HL-60 (cell line): ENCODE measurements around the gene TBC1D20.

Source experiments
- DNase-seq, 2 experiments: peaks; one replicate each; pipeline ENCODE4 v3.0.0-alpha.2; 2010 to 2020; ENCODE audit warnings: low read depth in 1 of 2, low spot score in 1 of 2
- H3K27ac ChIP-seq: fragments of 250-450 bp; sonication (Bioruptor Pico); replicated peaks from 2 replicates; pipeline ENCODE4 v1.5.1; 2020; ENCODE audit warnings: mild to moderate bottlenecking, moderate library complexity
- H3K27me3 ChIP-seq: fragments of 250-450 bp; sonication (Bioruptor Pico); 2 replicates; pipeline ENCODE4 v1.5.1; 2021; ENCODE audit warnings: mild to moderate bottlenecking, moderate library complexity; ENCODE audit not compliant: insufficient read depth, poor library complexity, severe bottlenecking
- H3K4me3 ChIP-seq: replicated peaks from 2 replicates; pipeline ENCODE4 v1.5.1; 2011; ENCODE audit warnings: mild to moderate bottlenecking, control low read depth, low read length; ENCODE audit not compliant: insufficient read depth
- CTCF ChIP-seq: IDR thresholded peaks from one replicate; pipeline ENCODE4 v1.5.1; 2011; ENCODE audit warnings: low read length, control low read depth, inconsistent platforms; ENCODE audit not compliant: insufficient read depth
- GABPA ChIP-seq: IDR thresholded peaks from 2 replicates; pipeline ENCODE4 v1.6.1; 2012; ENCODE audit warnings: low read depth
- POLR2AphosphoS5 ChIP-seq: IDR thresholded peaks from 2 replicates; pipeline ENCODE4 v1.6.1; 2012; ENCODE audit warnings: low read depth
- REST ChIP-seq: IDR thresholded peaks from 2 replicates; pipeline ENCODE4 v1.6.1; 2012; ENCODE audit warnings: low read depth; ENCODE audit not compliant: insufficient replicate concordance
- SPI1 ChIP-seq: IDR thresholded peaks from 2 replicates; pipeline ENCODE4 v1.6.1; 2012; ENCODE audit warnings: low read depth, mild to moderate bottlenecking, borderline replicate concordance

Gene TBC1D20

GRCh38 chr20:434661-435419 lies 27.5 kb downstream of the TBC1D20 start:
- Histone ChIP-seq H3K27ac (no peak overlapping the region), H3K27me3 (no peaks in the 10 kb centered on the region), H3K4me3 (no peak overlapping the region)
- no peak for DNase-seq
- TF ChIP-seq SPI1, result no peak
- TF ChIP-seq CTCF, result no peak
- TF ChIP-seq POLR2AphosphoS5, result peak; percentile 43; the same call in 1 of the 2 replicates
- TF ChIP-seq REST, result no peak
- no peak for TF ChIP-seq GABPA

- DNase-seq, result no peak
- H3K27ac ChIP-seq, result no peak overlapping the region
- no peaks in the 10 kb centered on the region for H3K27me3 ChIP-seq
Measured at GRCh38 chr20:434221-434620, 28.1 kb downstream of the TBC1D20 start.

More at GRCh38 chr20:434221-434620, 28.1 kb downstream of the TBC1D20 start:
- no peak overlapping the region for H3K4me3 ChIP-seq
- TF ChIP-seq POLR2AphosphoS5 (no peak), CTCF (no peak), SPI1 (no peak), REST (no peak), GABPA (no peak)
